ENCODE measurements around the gene GYS2. TPM values are rescaled to one million over a fixed set of nuclear protein-coding genes. Genes with fewer than 3 reads are reported as not detected.

The GYS2 gene
- total RNA-seq, 1 donor from 2014 or later = not detected

DNA sequence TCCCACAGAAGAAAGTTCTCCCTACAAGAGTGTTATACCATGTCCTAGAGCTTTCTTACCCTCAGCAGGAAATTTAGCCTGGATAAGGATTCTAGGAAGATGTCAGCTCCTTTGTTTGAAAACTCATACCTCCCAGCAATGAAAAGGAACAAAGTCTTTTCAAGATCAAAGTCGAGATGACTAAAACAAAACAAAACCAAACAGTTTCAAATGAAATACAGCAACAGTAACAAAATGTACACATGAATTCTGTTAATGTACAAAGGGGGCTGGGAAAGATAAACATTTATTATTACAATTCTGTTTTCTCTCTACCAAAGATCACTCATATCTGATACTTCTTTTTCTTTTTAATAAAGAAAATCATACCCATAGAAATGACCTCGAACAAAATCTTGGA is 41.8 kb downstream of the GYS2 start:
- intact Hi-C loops (cut with micrococcal nuclease) = no loop called here
- ATAC-seq (no peak), DNase-seq (no peak)

- DNase-seq (no peak), ATAC-seq (no peak)
- intact Hi-C loops (cut with micrococcal nuclease) = no loop called here
Measured at GRCh38 chr12:21561158-21561557, 43.5 kb downstream of the GYS2 start.

DNA sequence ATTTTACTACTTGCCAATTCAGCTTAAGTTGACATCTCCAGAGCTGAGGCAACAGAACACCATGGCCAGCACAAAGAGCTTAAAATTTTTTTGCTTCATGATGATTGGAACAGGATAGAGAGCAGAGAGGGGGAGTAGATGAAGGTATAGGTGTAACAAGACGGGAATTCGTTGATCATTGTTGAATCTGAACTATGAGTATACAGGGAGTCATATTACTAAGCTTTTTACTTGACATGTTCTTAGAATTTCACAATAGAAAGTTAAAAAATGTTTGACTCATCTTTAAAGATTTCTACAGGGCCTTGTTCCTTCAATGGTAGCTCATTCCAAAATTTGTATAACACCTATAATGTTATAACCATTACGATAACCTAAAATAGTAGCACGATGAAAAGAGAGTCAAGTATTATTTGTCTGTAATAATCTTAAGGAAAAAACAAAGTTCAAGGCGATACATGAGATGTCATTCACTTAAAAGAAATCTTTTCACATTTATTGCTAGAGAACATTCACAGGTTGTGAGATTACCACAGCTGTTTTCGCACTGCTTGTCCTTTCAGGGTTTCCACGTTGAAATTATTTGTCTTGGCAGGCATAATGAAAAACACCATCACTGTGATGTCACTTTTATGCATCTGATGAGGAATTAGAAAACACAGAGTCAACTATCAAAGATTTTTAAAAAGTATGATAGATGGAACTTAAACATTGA is 44.6 kb downstream of the GYS2 start:
- intact Hi-C loops (cut with micrococcal nuclease) = no loop called here
- DNase-seq (no peak), ATAC-seq (peak; percentile 71)

- no peak for ATAC-seq
- no peak for DNase-seq
- intact Hi-C loops (cut with micrococcal nuclease) = no loop called here
Measured at GRCh38 chr12:21558100-21558679, 46.5 kb downstream of the GYS2 start.

- intact Hi-C loops (cut with micrococcal nuclease) = no loop called here
- DNase-seq = no peak
- no peak for ATAC-seq
Measured at GRCh38 chr12:21553329-21553675, 51.3 kb downstream of the GYS2 start.

DNA sequence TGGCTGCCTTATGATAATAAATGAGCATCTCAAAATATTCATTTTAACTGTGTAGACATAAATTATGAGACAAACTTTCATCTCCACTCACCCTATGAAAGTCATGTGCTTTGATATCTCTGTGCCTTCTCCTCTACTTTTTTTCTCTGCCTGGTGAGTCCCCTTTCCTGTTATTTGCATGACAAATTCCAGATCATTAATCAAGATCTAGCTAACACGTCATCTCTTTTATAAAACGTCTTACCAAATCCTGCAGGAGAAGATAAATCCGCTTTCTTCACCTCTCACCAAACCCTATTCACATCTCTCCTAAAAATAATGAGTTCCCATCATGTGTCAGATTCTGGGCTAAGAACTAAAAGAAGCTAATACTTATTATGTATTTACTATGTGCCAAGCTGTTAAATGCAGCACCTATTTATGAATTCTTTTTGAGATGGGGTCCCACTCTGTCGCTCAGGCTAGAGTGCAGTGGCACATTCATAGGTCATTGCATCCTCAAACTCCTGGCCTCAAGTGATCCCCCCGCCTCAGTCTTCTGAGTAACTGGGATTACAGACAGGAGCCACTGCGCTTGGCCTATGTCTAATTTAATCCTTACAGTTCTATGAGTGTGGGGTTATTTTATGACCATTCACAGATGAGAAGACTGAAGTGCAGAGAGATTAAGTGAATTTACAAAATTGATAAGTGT is 51.9 kb downstream of the GYS2 start:
- DNase-seq (no peak), ATAC-seq (no peak)
- intact Hi-C loops (cut with micrococcal nuclease) = no loop called here

GRCh38 chr12:21551841-21552465 is 52.7 kb downstream of the GYS2 start:
- ATAC-seq (peak; percentile 93), DNase-seq (no peak)
- intact Hi-C loops (cut with micrococcal nuclease) = no loop called here

DNA sequence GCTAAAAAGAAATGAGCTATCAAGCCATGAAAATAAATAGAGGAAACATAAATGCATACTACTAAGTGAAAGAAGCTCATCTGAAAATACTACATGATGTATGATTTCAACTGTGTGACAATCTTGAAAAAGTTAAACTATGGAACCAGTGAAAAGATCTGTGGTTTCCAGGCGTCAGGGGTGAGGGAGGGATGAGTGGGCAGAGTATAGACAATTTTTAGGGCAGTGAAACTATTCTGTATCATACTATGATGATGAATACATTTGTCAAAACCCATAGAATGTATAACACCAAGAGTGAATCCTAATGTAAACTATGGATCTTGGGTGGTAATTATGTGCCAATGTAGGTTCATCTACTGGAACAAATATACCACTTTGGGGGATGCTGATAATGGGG is 57.2 kb downstream of the GYS2 start:
- DNase-seq (no peak), ATAC-seq (no peak)
- intact Hi-C loops (cut with micrococcal nuclease) = no loop called here

DNA sequence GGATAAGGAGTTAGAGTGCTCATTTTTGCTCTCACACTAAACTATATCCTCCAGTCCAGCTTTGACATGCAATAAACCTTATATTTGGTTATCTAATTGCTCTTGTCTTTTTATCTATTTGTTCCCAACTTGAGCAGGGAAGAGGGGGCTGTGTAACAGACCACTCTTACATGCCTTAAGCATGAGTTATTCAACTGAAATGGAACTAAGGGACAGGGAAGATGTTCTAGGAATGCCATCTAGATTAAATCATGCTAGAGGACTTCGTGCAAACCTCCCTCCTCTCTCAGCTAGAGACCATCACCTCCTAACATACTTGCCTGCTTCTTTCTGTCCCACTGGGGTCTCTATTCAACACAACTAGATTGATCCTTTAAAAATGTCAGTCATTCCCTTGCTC is 57.9 kb downstream of the GYS2 start:
- no peak for DNase-seq
- intact Hi-C loops (cut with micrococcal nuclease) = no loop called here
- no peak for ATAC-seq

DNA sequence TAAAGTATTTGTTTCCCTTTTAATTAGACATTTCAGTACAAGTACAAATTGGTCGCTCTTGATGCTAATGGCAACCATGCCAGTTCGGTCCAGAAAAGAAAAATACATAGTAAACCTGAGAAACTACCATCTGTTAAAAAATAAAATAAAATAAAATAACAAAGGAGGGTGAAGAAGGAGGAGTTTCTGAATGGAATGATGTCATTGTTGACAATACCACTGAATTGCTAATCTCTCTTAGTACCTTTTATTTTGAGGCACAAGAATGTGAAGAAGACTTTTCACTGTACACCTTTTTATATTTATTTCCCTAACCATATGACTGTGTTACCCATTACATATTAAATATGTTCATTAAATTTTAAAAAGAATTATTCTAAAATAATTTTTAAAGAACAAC is 59.1 kb downstream of the GYS2 start:
- ATAC-seq (no peak), DNase-seq (no peak)
- intact Hi-C loops (cut with micrococcal nuclease) = no loop called here

GRCh38 chr12:21543151-21543550 is 61.5 kb downstream of the GYS2 start:
- intact Hi-C loops (cut with micrococcal nuclease) = no loop called here
- ATAC-seq (no peak), DNase-seq (no peak)

- ATAC-seq (peak; percentile 87), DNase-seq (no peak)
- intact Hi-C loops (cut with micrococcal nuclease) = no loop called here
Measured at GRCh38 chr12:21542403-21542802, 62.2 kb downstream of the GYS2 start.

DNA sequence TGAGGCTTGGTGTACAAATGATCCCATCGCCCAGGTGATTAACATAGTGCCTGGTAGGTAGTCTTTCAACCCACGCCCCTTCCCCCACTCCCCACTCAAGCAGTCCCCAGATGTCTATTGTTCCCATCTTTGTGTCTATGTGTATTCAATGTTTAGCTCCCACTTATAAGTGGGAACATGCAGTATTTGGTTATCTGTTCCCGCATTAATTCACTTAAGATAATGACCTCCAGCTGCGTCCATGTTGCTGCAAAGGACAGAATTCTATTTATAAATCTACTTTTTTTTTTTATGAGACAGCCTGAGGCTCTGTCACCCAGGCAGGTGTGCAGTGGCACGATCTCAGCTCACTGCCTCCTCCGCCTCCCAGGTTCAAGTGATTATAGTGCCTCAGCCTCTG is 62.9 kb downstream of the GYS2 start:
- intact Hi-C loops (cut with micrococcal nuclease) = no loop called here
- DNase-seq (no peak), ATAC-seq (peak; percentile 68)

DNA sequence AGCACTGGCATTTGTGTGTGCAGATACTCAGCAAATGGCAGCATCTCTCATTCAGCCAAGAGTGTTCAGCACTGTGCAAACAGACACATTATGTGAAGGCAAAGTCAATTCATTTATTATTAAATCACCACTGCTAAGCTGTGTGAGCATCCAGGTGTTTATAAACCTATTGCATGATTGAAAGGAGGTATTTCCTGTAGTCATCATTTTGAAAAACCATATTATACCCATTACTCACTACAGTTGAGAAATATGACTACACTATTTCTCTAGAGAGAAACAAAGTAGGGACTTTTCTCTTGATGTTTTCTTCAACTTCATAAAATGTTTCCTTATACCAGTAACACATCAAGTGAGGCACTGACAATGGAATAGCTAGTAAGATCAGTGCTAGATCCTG is 64.8 kb downstream of the GYS2 start:
- intact Hi-C loops (cut with micrococcal nuclease) = no loop called here
- DNase-seq (no peak), ATAC-seq (no peak)

GRCh38 chr12:21538061-21538653 is 66.5 kb downstream of the GYS2 start:
- ATAC-seq (no peak), DNase-seq (no peak)
- intact Hi-C loops (cut with micrococcal nuclease) = no loop called here

DNA sequence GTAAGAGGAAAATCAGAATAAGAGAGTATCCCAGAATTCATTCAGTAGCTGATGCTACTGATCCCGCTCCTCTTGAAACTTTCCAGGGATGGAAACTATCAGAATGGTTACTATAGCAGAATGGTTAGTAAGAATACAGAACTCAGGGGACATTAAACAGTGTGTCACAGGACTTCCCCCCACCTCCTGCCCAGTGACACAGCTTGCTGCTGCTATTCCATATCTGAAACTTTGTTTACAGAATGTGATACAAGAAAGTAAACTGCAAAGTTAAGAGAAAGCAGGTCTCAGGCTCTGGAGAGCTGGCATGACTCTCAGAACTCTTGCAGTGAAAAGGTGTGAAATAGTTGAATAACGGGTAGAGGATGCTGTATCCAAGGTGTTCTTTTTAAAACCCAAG is 75.2 kb downstream of the GYS2 start:
- no peak for ATAC-seq
- intact Hi-C loops (cut with micrococcal nuclease) = no loop called here
- no peak for DNase-seq

DNA sequence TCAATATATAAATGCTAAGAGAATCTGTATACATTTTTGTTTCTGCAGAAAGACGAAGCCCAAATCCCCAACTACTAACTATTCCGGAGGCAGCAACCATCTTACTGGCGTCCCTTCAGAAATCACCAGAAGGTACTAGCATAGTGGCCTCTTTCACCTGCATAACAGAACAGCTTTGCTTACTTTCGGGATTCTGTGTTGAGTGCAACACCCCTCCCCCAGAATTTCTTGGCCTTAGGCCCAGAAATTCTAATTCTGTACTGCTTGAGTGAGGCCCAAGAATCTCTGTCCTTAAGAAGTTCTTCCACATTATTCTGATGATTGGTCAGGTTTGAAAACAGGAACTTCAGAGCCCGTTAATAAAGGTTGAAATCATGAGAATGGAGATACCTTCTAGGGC is 75.7 kb downstream of the GYS2 start:
- ATAC-seq = peak; percentile 68
- DNase-seq = no peak
- intact Hi-C loops (cut with micrococcal nuclease) = no loop called here

- ATAC-seq (peak; percentile 96), DNase-seq (peak; percentile 82)
- intact Hi-C loops (cut with micrococcal nuclease) = no loop called here
Measured at GRCh38 chr12:21527451-21528180, 77.0 kb downstream of the GYS2 start.

DNA sequence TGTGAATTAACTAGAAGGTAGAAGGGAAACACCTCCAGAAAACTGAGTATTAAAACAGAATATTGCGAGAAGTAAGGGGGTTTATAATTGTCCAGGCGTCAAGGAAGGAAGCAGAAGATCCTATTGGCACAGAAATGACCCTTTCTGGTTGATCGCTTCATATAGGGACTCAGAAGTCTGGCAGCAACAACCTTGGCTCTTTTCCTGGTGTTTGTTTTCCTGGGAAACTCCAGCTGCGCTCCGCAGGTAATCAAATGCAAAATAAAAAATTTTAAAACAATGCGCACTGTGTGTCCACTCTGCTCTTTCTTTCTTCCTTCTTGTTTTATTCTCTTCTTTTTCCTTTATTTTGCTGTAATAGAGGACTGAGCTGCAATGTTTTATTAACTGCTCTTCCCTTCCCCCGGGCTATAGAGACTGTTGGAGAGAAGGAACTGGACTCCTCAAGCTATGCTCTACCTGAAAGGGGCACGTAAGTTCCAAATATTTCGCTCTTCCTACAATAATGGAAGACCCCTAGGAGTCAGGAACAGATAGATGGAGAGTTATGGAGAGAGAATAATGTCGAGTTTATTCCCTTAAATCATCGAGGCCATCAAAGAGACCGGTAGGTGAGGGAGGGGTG is 77.8 kb downstream of the GYS2 start:
- peak; percentile 2 for ATAC-seq
- no peak for DNase-seq
- intact Hi-C loops (cut with micrococcal nuclease) = no loop called here
